ENCODE data around the gene HOXD4. TPM values are rescaled to one million over a fixed set of nuclear protein-coding genes. Genes with fewer than 3 reads are reported as not detected.

HOXD4 gene
- total and polyA plus RNA-seq, 2 of the 4 experiments (the other 2 are of a cell fraction), result not detected

GRCh38 chr2:176189681-176190641 is 38.6 kb downstream of the HOXD4 start:
- H2BK15ac ChIP-seq (ENCODE audit: low read depth, low read length), result no peak overlapping the region
- no peak overlapping the region for H2BK120ac ChIP-seq (ENCODE audit: low read depth, low read length)
- H3K79me1 ChIP-seq (ENCODE audit: low read depth in 1 of 2, low read length in 2 of 2), result no peaks in the 10 kb centered on the region
- H3K36me3 ChIP-seq (ENCODE audit: control insufficient read depth, insufficient read depth, low read length), result no peaks in the 10 kb centered on the region
- no peak overlapping the region for H2BK5ac ChIP-seq (ENCODE audit: low read depth, low read length, poor library complexity, severe bottlenecking)
- H2BK20ac ChIP-seq (ENCODE audit: low read depth, low read length), result no peak overlapping the region
- no peak overlapping the region for H3K14ac ChIP-seq (replicated peaks; ENCODE audit: low read depth, low read length)
- dilution Hi-C loops (cut with HindIII; ENCODE audit: low sequenced_read_pairs, unreplicated experiment), result no loop called here
- H3K18ac ChIP-seq (ENCODE audit: low read depth, low read length), result no peak overlapping the region
- ChIA-PET CTCF (interaction anchor here (0.6 kb wide), 1 partner anchor 448 kb away, joined by 4 read pairs; no protein-coding TSS in a partner anchor), POLR2A (ENCODE audit: unreplicated experiment) (no interaction called here)
- no peak for DNase-seq
- H3K9me1 ChIP-seq (ENCODE audit: insufficient read depth, low read length), result no peaks in the 10 kb centered on the region
- H4K5ac ChIP-seq (ENCODE audit: low read depth, low read length), result no peak overlapping the region
- no peak overlapping the region for H3K4me3 ChIP-seq (ENCODE audit: insufficient read depth, low read depth, low read length)
- no peak overlapping the region for H4K91ac ChIP-seq (ENCODE audit: insufficient read depth, low read depth, low read length)
- 0% methylated on average over 6 of the region's 28 CpGs; no CpG with 5 or more reads in 1 of the 2 experiments for WGBS, 2 experiments (ENCODE audit: extremely low coverage in 2 of 2, insufficient read length in 1 of 2)
- H3K56ac ChIP-seq (ENCODE audit: extremely low read depth, insufficient read depth, low read length), result no peak overlapping the region
- peak overlapping the region; percentile 8; the same call in 1 of the 2 replicates for H3K4me2 ChIP-seq (ENCODE audit: low read depth, low read length)
- in situ Hi-C loops (cut with MboI; ENCODE audit: low sequenced_read_pairs), result no loop called here
- no peak overlapping the region for H3K27ac ChIP-seq (ENCODE audit: insufficient read depth, low read length)
- no peak overlapping the region for H2AFZ ChIP-seq (replicated peaks; ENCODE audit: low read length, poor library complexity)
- no TSS peak for BruUV-seq (replicated peaks)
- H3K9me3 ChIP-seq (ENCODE audit: control insufficient read depth, insufficient read depth, low read length), result peaks cover 11% of the 10 kb centered on the region
- H4K8ac ChIP-seq (ENCODE audit: low read depth in 2 of 2, low read length in 2 of 2), result no peak overlapping the region
- H4K20me1 ChIP-seq (ENCODE audit: insufficient read depth, low read length), result no peaks in the 10 kb centered on the region
- peaks cover 52% of the 10 kb centered on the region for H3K27me3 ChIP-seq (ENCODE audit: control insufficient read depth, insufficient read depth, low read length)
- no peak for ATAC-seq (ENCODE audit: low read depth)
- TF ChIP-seq POLR2A (IDR thresholded peaks at IDR 0.05; ENCODE audit: low read depth, low read length) (no peak), CTCF (conservative IDR thresholded peaks at IDR 0.05; ENCODE audit: low read depth, low read length) (no peak), CHD1 (IDR thresholded peaks at IDR 0.05; ENCODE audit: low read depth, low read length) (no peak), CEBPB (IDR thresholded peaks at IDR 0.05; ENCODE audit: low read depth, low read length) (no peak), FOS (IDR thresholded peaks at IDR 0.05; ENCODE audit: low read depth, low read length) (no peak), MXI1 (IDR thresholded peaks at IDR 0.05; ENCODE audit: borderline replicate concordance, low read depth, low read length) (no peak), ELK1 (IDR thresholded peaks at IDR 0.05; ENCODE audit: borderline replicate concordance, low read depth, low read length) (no peak), RFX5 (IDR thresholded peaks at IDR 0.05; ENCODE audit: low read depth, low read length) (no peak), MAZ (IDR thresholded peaks at IDR 0.05; ENCODE audit: borderline replicate concordance, low read depth, low read length) (no peak), RAD21 (IDR thresholded peaks at IDR 0.05; ENCODE audit: low read length) (no peak), USF2 (IDR thresholded peaks at IDR 0.05; ENCODE audit: low read depth, low read length) (no peak), BHLHE40 (IDR thresholded peaks at IDR 0.05; ENCODE audit: low read depth, low read length) (no peak)
- no peak overlapping the region for H2AK5ac ChIP-seq (ENCODE audit: low read depth, low read length)
- no peak overlapping the region for H3K9ac ChIP-seq (ENCODE audit: low read depth, low read length)
- H2AK9ac ChIP-seq (replicated peaks; ENCODE audit: low read depth, low read length, poor library complexity), result no peak overlapping the region
- intact Hi-C loops (cut with micrococcal nuclease), result no loop called here
- H3K4ac ChIP-seq (ENCODE audit: low read depth, low read length), result no peak overlapping the region
- peaks cover 2% of the 10 kb centered on the region; the same call in 1 of the 2 replicates for H3K4me1 ChIP-seq (ENCODE audit: control insufficient read depth, insufficient read depth, low read length)
- no peak overlapping the region for H3K23ac ChIP-seq (ENCODE audit: low read depth, low read length)
